Activated CD8-positive, alpha-beta memory T cell treated with anti-CD3 and anti-CD28 coated beads for 24 hours (primary cell): ENCODE results near the gene OSM.

Experiments used
- DNase-seq: peaks from one replicate; pipeline ENCODE4 v3.0.0-alpha.2; 2020

OSM gene

DNA sequence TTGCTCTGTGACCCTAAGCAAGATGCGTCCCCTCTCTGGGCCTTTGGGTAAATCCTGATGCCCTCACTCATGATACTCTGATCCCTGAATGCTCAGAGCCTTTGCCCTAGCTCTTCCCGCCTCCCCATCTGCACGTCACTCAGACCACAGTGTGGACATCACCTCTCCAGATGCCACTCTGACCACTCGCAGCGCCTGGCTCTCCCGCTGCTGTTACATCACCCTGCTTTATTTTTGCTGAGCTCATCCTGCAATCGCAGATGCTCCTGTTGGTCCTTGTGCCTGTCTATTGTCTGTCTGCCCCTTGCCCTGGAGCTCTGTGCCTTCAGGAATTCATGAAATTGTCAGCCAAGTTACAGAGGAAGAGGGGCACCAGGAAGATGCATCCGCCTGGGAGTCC lies 5.5 kb downstream of the OSM start:
- DNase-seq, result no peak

DNA sequence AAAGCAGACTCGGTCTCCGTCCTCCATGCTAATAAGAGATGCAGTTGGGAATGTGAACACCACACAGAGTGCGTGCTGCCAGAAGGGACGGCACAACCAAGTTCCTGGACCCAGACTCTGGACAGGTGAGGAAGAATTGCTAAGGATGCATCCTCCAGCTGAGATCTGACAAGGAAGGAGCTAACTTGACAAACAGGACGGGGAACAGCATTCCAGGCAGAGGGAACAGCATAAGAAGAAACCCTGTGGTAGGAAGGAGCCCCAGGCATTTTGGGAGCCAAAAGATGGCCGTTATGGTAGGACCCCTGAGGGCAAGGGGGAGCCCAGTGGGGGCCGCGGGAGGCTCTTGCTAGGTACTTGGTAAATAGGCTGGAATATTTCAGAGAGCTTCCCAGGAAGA lies 6.0 kb downstream of the OSM start:
- no peak for DNase-seq

DNA sequence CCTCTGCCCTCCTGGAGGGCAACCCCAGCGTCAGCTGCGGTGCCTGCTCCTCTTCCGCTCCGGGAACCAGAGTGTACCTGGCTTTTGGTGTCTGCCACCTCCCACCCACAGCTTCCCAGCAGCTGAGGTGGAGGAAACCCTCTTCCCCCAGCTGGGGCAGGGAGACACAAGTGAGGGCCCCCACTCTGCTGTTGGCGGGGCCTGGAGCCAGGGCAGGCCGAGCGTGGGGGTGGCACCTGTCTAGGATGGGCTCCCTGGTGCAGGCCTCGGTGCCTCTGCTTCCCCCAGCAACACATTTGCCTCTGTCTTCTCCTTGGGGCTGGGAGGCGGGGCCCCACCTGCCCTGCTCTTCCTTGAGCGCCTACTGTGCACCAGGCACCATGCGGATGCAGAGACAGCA lies 6.4 kb downstream of the OSM start:
- DNase-seq, result no peak

DNA sequence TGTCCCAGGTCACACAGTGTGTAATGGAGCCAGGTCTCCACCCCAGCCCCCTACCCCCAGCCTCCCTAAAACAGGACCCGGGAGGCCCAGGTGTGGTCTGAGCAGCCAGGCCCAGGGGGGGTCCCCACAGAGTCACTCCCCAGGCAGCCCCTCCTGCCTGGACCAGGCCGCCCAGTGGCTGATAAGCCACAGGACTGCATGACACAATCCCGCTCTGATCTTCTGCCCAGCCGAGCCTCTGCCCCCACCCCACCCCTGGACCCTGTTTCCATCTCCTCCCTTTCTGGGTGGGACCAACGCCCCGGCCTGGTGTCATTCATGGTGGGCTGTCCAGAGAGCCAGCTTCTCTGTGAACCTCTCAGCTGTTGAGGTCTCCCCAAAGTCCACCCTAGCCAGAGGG lies 12.3 kb downstream of the OSM start:
- DNase-seq, result no peak

DNA sequence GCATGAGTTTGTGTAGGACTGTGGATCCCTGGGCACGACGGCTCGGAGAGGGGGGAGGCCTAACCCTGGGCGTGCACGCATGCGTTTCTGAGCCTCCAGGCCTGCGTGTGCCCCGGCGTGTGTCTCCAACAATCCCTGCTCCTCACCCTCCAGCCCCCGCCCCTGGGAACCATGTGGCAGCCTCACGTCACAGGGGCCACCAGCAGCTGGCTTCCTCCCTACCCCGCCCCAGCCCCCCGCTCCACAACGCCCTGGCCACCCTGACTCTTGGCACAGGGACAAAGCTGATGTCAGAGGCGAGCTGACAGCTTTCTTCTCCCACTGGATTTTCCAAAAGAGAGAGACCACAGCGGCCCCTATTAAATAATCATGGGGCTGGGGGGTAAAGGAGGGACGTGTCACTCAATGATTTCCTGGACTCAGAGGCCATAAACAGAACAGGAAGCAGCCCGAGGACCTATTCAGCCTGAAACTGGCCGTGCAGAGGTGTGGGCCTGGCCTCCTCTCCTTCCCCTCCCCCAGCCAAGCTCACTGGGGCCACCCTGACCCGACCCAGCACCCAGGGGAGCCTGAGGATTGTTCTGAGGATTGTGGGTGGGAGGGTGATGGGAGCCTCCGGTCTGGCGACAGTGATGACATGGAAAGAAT lies 13.3 kb downstream of the OSM start:
- no peak for DNase-seq

DNA sequence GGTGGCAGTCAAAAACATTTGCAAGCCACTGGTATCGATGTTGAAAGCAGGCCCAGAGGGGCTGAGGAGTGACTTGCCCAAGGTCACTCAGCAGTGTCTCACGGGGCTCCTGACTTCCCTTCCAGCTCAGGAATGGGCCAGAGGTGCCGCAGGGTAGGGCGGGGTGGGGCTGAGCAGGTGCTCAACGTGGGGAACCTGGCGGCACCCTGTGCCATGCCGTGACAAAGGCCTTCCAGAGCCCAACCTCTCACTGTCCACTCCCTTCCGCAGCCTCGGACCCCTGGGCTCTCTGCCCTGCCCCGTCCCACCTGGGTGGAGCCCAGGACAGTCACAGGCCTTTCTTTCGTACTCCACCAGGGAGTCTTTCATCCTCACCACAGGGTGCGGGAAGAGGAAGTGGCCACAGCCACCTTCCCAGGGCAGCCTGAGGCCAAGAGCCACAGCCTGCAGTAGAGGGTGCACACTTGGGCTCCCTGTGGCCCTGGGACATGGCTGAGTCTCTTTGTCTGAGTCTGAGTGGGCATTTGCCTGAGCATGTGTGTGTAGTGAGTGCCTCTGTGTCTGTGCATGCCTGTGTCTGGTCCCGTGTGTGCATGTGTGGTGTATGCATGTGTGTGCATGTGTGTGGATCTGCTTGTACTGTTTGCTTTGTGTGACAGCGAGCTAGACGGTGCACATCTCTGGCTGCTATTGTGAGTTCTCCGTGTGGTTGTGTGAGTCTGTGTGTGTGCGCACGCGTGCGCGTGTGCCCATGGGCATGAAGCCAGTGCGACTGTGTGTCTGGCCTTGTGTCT lies 14.0 kb downstream of the OSM start:
- no peak for DNase-seq

DNA sequence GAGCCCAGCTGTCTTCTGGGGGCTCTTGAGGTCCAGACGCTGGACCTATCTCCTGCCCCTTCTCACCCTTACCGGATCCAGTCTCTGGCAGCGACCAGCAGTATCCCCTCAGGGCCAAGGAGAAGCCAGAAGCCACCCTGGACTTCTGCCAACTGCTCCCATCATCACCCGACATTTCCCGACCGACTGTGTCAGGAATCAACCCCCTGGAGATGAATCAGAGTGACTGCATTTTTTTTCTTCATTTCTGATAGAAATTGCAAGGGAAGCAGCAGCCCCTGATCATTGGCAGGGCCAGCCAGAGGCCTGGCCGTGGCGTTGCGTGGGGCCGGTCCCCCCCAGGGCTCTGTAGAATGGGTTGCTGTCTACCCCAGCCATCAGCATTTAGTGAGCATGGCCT lies 14.9 kb downstream of the OSM start:
- DNase-seq, result no peak

DNA sequence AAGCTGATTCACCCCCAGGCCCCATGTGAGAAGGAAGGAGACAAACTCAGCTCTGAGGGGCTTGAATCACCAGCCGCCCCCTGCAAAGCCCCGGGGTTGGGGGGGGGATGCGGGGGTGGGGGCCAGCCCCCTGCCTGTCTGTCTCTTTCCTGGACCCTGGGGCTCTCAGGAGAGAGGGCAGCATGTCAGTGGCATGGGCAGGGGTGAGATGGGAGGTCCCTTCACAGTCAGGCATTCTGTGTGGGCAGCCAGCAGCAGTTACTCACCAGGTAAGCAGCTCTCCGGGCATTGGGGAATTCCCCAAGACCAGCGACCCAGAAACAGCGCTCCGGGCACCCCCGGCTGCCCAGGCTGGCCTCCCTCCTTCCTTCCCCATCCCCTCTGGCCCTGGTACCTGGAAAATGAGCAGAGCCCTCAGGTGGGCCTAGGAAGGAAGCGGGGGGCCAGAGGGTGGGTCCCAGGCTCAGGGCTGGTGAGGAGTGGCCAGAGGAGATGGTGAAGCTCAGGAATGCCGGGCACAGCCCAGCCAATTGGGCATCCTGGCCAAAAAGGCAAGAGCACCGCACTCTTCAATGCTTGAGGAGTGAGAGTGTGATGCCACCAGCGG lies 15.9 kb downstream of the OSM start:
- no peak for DNase-seq

DNA sequence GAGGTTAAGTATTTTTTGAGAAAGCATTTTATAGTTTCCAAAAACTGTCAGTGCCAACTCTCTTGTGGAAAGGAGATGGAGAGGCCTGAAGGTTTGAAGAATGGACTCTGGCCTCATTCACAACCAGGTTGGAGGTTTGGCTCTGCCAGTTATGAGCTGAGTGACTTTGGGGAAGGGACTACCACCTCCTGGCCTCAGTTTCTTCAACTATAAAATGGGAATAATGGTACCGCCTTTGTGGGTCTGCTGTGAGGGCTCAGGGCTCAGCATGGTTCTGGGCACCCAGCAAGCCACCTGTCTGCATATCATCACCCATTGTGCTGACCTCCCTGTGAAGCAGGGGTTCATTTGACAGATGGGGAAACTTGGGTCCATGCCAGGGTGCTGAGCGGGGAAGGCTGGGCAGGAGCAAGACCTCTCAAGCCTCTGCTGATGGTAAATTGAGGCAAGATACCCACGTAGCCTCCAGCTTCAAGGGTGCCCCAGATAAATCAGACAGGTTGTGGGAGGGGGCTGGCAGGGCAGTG lies 16.5 kb downstream of the OSM start:
- no peak for DNase-seq

DNA sequence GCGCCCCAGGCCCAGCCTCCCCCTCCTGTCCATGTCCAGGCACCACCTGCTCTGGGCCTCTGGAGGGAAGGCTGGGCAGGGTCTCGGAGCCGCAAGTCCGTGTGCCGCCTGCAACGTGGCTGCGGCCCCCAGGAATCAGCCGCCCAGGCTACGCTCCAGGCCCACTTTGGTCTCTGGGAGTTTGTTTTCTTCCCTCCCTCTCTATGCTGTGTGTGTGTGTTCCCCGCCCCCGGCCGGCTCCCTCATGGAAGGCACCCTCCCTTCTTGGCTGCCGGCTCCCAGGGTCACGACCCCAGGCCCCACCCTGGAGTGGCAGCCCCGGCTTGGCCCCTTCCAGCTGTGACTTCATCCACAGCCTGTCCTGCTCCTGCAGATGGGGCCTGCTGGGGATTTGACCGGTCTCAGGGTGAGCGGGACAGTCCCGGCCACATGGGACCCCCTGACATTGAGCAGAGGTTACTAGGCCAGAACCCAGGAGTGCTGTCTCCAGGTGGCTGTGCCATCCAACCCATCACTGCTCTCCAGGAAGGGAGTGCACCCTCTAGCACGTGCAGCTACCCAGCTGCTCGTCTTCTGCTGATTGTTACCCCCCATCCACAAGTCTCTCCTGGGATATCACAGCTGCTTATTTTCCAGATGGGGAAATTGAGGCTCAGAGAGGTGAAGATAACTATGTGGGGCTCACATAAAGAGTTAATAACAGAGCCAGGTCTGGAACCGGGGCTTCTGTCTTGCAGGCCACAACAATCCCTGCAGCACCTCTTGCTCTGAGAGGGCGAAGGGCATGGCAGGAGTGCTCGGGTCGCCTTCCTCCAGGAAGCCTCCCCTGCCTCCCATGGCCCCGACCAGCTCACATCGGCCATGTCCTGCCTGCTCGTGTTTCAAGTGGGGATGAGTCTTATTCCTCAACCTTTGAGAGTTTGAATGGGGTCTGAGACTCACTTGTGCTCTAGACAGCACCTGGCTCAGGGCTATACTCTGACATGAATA lies 17.3 kb downstream of the OSM start:
- DNase-seq, result no peak

DNA sequence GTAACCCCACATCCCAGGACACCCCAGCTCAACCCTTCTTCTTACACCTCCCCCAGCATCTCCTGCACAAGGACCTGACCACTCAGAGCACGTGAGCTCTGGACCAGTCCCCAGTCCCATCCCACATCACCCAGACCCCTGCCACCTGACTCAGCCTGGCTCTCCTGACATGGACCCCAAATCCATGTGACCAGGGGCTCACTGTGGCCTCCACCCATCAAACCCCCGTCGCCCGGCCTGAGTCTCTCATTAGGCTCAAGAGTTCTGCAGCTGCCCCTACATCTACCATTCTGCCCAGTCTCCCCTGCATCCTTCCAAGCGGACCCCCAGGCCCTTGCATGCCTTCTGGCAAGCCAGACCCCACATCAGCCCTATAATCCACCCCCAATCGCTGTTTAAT lies 18.2 kb downstream of the OSM start:
- no peak for DNase-seq

DNA sequence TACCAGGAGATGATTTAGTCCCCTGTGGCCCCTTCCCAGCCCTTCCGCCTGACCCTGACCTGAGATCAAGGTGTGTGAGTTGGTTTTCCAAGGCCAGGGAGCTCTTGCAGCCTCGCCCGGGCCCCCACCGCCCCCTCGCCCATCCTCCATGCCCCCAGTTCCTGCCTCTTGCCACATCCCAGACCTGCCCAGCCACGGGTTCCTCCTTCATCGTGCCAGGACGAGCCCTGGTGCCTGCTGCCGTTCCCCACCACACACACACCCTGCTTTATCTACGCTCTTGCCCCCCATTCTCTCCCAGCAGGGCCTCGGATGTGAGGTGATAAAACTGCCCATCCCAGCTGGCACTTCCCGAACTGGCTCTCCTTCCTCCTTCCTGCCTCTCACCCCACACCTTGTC lies 18.7 kb downstream of the OSM start:
- DNase-seq, result no peak

DNA sequence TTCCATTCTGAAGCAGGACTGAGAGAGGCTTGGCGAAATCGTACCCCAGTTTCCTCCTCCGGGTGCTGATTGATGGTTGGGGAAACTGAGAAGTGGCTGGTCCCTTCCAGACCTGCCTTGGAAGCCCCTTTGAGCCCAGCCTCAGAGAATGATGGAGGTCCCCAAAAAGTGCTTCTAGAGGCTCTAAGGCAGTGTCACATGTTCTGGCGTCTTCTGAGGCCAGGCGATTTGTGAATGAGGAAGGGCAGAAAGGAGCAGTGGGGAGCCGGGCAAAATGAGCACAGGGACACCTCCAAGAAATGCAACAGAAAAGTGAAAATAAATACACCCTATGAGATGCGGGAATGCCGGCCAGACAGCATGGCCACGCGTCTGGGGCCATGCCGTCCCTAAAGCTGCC lies 19.1 kb downstream of the OSM start:
- peak; percentile 66 for DNase-seq

DNA sequence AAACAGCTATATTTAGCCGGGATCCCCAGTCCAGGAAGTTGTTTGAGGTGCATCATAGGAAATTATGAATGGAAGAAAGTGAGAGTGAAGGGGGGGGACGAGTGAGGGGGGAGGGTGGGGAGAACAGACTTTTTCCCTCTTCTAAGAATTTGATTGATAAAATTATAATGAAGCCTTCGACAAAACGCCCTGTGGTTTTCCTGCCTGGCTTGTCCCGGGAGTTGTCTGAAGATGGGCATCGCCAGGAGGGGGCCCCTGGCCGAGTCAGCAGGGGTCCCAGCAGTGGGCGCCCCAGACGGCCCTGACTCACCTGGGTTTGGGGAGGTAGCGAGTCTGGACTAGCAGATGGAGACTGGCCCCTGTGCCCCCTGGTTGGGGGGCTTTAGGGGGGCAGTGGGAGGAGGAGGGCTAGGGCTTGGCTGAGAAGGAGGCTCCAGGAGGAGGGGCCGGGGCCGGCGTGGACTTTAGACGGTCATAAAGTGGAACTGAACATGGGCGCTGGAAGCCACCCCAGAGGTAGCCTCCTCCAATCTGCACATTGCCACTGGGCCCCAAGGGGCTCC lies 19.8 kb downstream of the OSM start:
- DNase-seq, result peak; percentile 80

DNA sequence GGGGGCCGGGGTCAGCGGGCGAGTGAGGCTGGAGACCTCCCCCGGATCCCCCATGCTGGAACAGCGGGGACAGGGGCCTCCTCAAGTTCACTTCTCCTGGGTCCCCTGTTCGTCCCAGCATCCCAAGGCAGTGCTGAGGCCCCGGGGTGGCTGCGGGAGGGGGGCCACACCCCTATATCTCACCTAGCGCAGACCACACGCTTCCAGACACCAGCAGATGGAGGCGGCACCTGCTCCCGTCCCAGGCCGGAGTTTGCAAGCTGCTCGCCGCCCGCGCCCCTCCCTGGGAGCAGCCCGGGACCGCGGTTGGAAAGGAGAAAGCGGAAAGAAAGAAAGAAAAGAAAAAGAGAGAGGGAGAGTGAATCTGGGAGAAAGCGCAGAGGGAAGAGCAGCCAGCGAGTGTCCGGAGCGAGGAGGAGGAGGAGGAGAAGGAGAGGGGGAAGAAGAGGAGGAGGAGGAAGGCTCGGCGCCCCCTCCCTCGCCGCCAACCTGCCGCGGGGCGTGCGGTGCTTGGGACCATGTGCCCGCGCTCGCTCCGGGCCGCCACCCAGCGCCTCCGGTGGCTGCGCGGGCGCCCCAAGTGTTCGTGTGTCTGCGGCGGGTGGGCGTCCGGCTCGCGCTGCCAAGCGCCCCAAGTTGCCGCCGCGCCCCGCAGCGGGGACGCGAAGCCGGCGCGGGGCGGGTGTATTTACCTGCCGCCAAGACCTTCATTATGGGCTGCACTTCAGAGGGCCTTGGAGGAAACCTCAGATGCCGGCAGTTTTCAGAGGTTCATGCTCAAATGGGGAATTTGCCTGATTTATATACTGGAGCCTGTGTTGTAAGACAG lies 20.5 kb downstream of the OSM start, which contains the start of gene LIF:
LIF (minus strand) TSS at position 775 of the 829 bp plus-strand sequence; CDS start at position 711, 64 bp downstream.
- DNase-seq, result peak; percentile 81

DNA sequence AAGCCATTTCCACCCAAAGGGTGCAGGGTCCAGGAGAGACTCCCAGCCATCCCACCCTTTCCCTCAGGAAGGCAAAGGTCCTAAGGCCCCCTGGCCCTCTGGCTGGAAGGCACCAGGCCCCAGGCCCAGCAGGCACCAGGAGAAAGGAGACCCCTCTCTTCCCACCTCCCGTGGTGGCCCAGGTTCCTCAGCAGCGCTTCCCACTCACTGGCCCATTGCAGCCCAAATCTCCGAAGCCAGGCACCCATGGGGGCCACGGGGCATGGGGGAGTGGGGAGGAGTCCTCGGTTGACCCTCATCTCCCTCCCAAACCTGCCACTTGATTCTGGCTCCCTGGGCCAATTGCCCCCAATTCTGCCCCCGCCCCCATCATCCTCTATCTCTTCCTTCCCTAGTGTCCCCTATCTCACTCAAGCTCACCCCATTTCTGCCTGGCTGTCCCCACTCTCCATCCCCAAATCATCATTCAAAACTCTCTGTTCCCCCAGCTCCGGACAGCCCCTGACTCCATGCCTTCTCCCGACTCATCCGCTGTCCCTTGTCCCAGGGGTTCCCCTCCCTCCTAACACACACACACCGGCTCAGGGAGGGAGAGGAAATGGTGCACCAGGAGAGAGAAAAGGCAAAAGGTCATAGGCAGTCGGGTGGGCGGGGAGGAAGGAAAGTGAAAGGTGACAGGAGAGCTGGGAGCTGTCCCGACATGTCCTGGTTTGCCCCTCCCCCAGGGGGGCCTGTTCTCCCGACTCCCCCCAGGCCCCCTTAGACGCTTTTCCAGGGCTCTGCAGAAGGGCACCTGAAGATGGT lies 21.3 kb downstream of the OSM start:
- DNase-seq, result no peak

DNA sequence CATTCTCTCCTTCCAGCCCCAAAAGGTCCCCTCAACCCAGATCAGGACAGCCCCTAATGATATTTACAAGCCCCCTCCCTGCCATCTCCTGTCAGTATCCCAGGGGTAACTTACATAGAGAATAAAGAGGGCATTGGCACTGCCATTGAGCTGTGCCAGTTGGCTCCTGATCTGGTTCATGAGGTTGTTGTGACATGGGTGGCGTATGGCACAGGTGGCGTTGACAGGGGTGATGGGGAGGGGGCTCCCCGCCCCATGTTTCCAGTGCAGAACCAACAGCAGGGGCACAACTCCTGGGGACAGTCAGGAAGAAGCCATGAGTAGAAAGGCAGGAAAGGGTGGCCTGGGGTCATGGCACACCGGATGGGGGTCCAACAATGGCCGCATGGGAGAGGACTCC lies 22.0 kb downstream of the OSM start:
- no peak for DNase-seq

DNA sequence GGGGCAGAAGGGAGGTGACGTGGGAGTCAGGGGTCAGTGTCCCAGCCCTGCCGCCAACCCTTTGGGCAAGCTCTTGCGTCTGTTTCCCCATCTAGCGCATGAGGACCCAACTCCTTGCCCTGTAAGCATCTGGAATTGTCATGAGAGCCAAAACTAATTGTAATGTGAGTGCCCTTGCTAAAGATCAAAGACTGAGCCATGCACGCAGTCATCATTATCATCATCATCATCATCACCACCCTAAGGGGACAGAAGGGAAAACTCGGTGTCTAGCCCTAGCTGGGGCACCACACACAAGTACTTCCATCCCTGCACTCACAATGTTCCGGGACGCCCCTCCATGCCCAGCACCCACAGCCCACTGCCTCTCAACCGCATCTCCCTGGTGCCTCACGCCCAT lies 22.6 kb downstream of the OSM start:
- no peak for DNase-seq

DNA sequence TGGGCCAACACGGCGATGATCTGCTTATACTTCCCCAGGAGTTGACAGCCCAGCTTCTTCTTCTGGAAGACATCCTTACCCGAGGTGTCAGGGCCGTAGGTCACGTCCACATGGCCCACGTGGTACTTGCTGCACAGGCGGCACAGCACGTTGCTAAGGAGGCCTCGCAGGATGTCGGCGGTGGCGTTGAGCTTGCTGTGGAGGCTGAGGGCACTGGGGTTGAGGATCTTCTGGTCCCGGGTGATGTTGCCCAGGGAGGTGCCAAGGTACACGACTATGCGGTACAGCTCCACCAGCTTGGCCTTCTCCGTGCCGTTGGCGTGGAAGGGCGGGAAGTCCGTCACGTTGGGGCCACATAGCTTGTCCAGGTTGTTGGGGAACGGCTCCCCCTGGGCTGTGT lies 23.0 kb downstream of the OSM start:
- no peak for DNase-seq

DNA sequence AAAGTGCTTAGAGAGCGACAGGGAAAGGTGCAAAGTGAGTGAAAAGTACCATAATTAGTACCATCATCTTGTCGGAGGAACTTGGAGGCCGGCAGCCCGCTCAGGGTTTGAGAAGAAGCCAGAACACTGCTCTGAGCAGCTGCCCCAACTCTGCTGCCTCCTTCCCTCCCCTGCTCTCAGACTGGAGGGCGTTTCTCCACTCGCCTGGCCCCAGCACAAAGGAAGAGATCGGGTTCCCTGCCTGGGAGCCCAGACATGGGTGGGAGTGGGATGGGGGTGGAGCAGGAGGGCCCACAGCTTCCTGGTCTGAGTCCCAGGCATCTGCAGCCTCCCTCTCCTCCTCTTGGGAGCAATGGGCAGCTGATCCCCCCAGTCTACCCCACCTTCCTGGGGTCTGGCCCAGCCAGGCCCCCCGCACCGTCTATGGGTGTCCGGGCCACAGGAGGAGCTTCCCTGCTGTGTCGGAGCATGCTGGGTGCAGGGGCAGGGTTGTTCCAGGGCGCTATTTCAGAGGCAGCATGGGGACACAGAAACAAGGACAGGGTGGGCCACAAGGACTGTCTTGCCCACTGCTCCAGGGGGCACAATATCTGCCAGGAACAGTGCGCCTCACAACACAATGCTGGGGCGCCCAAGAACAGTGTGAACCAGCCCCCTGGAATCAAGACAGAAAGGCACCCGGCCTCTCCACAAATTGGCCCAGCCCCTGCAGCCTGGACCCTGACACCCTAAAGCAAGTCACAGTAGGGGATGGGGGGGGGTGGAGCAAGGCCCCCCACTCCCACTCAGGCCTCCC lies 24.9 kb downstream of the OSM start:
- no peak for DNase-seq
